MM.1S (cell line): ENCODE measurements around the gene DISC1.
"Not testable (repeated sequence)": the region's sequence is repeated elsewhere in the genome, so short reads cannot be mapped to it uniquely, and the experiment has no call there.

Experiments
- CTCF ChIP-seq: fragments of 300-600 bp; sonication (generic); IDR thresholded peaks from 2 replicates; pipeline ENCODE4 v1.5.1; 2016; ENCODE audit warnings: antibody characterized with exemption, low read length, mixed read lengths
- EZH2 ChIP-seq: fragments of 300-600 bp; sonication (generic); optimal IDR thresholded peaks from 2 replicates; pipeline ENCODE3; 2017; ENCODE audit warnings: low read depth, mild to moderate bottlenecking, antibody characterized with exemption, low read length, mixed read lengths
- EZH2phosphoT487 ChIP-seq: fragments of 300-600 bp; sonication (generic); IDR thresholded peaks from 2 replicates; pipeline ENCODE4 v1.6.1; 2018; ENCODE audit warnings: antibody characterized with exemption, low read length

GRCh38 chr1:231948102-231948501 is 321.5 kb downstream of the DISC1 start:
- TF ChIP-seq EZH2phosphoT487, CTCF, EZH2: not testable (repeated sequence)
